GM23338 (cell line): ENCODE results near the gene PLCXD3. TPM values are rescaled to one million over a fixed set of nuclear protein-coding genes. Genes with fewer than 3 reads are reported as not detected.

Experiments
- ATAC-seq: fragments of 200-7000 bp; cut with Tn5 transposase; 3 replicates; pipeline ENCODE4 v1.9.1; 2020
- DNase-seq: peaks from one replicate; pipeline ENCODE4 v3.0.0-alpha.2; 2015; ENCODE audit warnings: low spot score
- H2AFZ ChIP-seq: fragments of 200-600 bp; sonication (generic); 2 replicates; pipeline ENCODE4 v1.8.0; 2016; ENCODE audit warnings: antibody characterized with exemption, mild to moderate bottlenecking, moderate library complexity
- H3F3A ChIP-seq: fragments of 200-600 bp; sonication (generic); replicated peaks from 2 replicates; pipeline ENCODE4 v1.8.0; 2017; ENCODE audit warnings: antibody characterized with exemption, mixed run types, low read depth
- H3K27ac ChIP-seq: fragments of 200-600 bp; sonication (generic); 2 replicates; pipeline ENCODE4 v1.6.1; 2016; ENCODE audit warnings: low read depth
- H3K27me3 ChIP-seq: fragments of 200-600 bp; sonication (generic); 2 replicates; pipeline ENCODE4 v1.8.0; 2016; ENCODE audit warnings: mild to moderate bottlenecking, mixed run types, moderate library complexity; ENCODE audit not compliant: insufficient read depth
- H3K36me3 ChIP-seq: fragments of 200-600 bp; sonication (generic); 2 replicates; pipeline ENCODE4 v1.8.0; 2016; ENCODE audit warnings: mild to moderate bottlenecking; ENCODE audit not compliant: insufficient read depth
- H3K4me1 ChIP-seq: fragments of 200-600 bp; sonication (generic); 2 replicates; pipeline ENCODE4 v1.8.0; 2016; ENCODE audit warnings: mild to moderate bottlenecking, moderate library complexity; ENCODE audit not compliant: insufficient read depth
- H3K4me2 ChIP-seq: fragments of 200-600 bp; sonication (generic); 2 replicates; pipeline ENCODE4 v1.7.1; 2017; ENCODE audit warnings: mixed run types
- H3K4me3 ChIP-seq: fragments of 200-600 bp; sonication (generic); 2 replicates; pipeline ENCODE4 v1.6.1; 2016; ENCODE audit warnings: mixed run types
- H3K79me2 ChIP-seq: fragments of 200-600 bp; sonication (generic); replicated peaks from 2 replicates; pipeline ENCODE4 v1.8.0; 2017; ENCODE audit warnings: mild to moderate bottlenecking; ENCODE audit not compliant: insufficient read depth
- H3K9me2 ChIP-seq: fragments of 200-600 bp; sonication (generic); 2 replicates; pipeline ENCODE4 v1.8.0; 2017; ENCODE audit not compliant: insufficient read depth
- H4K20me1 ChIP-seq: fragments of 200-600 bp; sonication (generic); replicated peaks from 2 replicates; pipeline ENCODE4 v1.8.0; 2017; ENCODE audit warnings: mild to moderate bottlenecking; ENCODE audit not compliant: insufficient read depth
- H3K27ac Mint-ChIP-seq: 2 replicates; pipeline ENCODE4 v1.8.0; 2020; ENCODE audit warnings: inconsistent platforms, mild to moderate bottlenecking, moderate library complexity, mixed read lengths
- H3K27me3 Mint-ChIP-seq: 3 replicates; pipeline ENCODE4 v1.8.0; 2022; ENCODE audit warnings: low read depth, mild to moderate bottlenecking, moderate library complexity, mixed read lengths, inconsistent platforms; ENCODE audit not compliant: insufficient read depth, poor library complexity
- H3K36me3 Mint-ChIP-seq: 3 replicates; pipeline ENCODE4 v1.8.0; 2021; ENCODE audit warnings: low read depth, mild to moderate bottlenecking, inconsistent platforms, moderate library complexity, mixed read lengths
- H3K4me1 Mint-ChIP-seq: 3 replicates; pipeline ENCODE4 v1.8.0; 2020; ENCODE audit warnings: mild to moderate bottlenecking, inconsistent platforms, mixed read lengths
- H3K4me3 Mint-ChIP-seq: 3 replicates; pipeline ENCODE4 v1.8.0; 2021; ENCODE audit warnings: moderate library complexity, mild to moderate bottlenecking, inconsistent platforms, mixed read lengths
- H3K9me3 Mint-ChIP-seq: 3 replicates; pipeline ENCODE4 v1.8.0; 2020; ENCODE audit warnings: moderate library complexity, mild to moderate bottlenecking, inconsistent platforms, mixed read lengths
- CREB1 ChIP-seq: fragments of 250-450 bp; sonication (Bioruptor Pico); IDR thresholded peaks from 2 replicates; pipeline ENCODE4 v1.5.0; 2020; ENCODE audit warnings: low read depth, mild to moderate bottlenecking, moderate library complexity
- ETS1 ChIP-seq: IDR thresholded peaks from 2 replicates; pipeline ENCODE4 v1.6.1; 2016; ENCODE audit warnings: antibody characterized with exemption
- EZH2 ChIP-seq: fragments of 200-600 bp; sonication (generic); IDR thresholded peaks from one replicate; pipeline ENCODE4 v1.8.0; 2017; ENCODE audit warnings: antibody characterized with exemption, mild to moderate bottlenecking, low read depth; ENCODE audit not compliant: unreplicated experiment
- EZH2phosphoT487 ChIP-seq: fragments of 200-600 bp; sonication (generic); IDR thresholded peaks from one replicate; pipeline ENCODE4 v1.8.1; 2018; ENCODE audit warnings: antibody characterized with exemption; ENCODE audit not compliant: unreplicated experiment
- NANOG ChIP-seq: IDR thresholded peaks from 2 replicates; pipeline ENCODE4 v1.6.1; 2016; ENCODE audit warnings: antibody characterized with exemption, borderline replicate concordance
- POLR2AphosphoS5 ChIP-seq: IDR thresholded peaks from 2 replicates; pipeline ENCODE4 v1.6.1; 2016; ENCODE audit warnings: antibody characterized with exemption, low read depth
- STAT1 ChIP-seq: IDR thresholded peaks from one replicate; pipeline ENCODE4 v1.6.1; 2016; ENCODE audit warnings: antibody characterized with exemption; ENCODE audit not compliant: unreplicated experiment
- ZNF114 ChIP-seq: fragments of 250-450 bp; sonication (Bioruptor Pico); IDR thresholded peaks from 2 replicates; pipeline ENCODE4 v1.5.0; 2020; ENCODE audit warnings: mild to moderate bottlenecking, moderate library complexity
- ZNF331 ChIP-seq: fragments of 250-450 bp; sonication (Bioruptor Pico); IDR thresholded peaks from 2 replicates; pipeline ENCODE4 v1.5.0; 2020; ENCODE audit warnings: low read depth, mild to moderate bottlenecking, moderate library complexity
- ZNF462 ChIP-seq: fragments of 250-450 bp; sonication (Bioruptor Pico); IDR thresholded peaks from 2 replicates; pipeline ENCODE4 v1.5.0; 2020; ENCODE audit warnings: mild to moderate bottlenecking, moderate library complexity
- polyA plus RNA-seq: library from polyadenylated mRNA; unstranded; fragments of >200 nt; fragmentation: Nextera tagmentation; extraction: Ambion mirVana; gene quantifications from 2 replicates; pipeline ENCODE4 v1.2.1, GENCODE V29; 2016
- total RNA-seq: library from RNA; depleted of rRNA; stranded (reverse); fragments of >200 nt; shearing (Covaris generic); gene quantifications from 2 replicates; pipeline ENCODE4 v1.2.3, GENCODE V29; 2014

Gene PLCXD3
- total and polyA plus RNA-seq, 2 experiments from 2014 or later, result 0.03 TPM

GRCh38 chr5:41532485-41532884 lies 22.1 kb upstream of the PLCXD3 start:
- Histone ChIP-seq H3K4me3 (no peak overlapping the region), H4K20me1 (no peaks in the 10 kb centered on the region), H2AFZ (no peak overlapping the region), H3F3A (no peaks in the 10 kb centered on the region), H3K36me3 (no peaks in the 10 kb centered on the region), H3K27me3 (no peaks in the 10 kb centered on the region), H3K27ac (no peak overlapping the region), H3K79me2 (no peaks in the 10 kb centered on the region), H3K9me2 (no peaks in the 10 kb centered on the region), H3K4me1 (no peaks in the 10 kb centered on the region), H3K4me2 (no peak overlapping the region)
- Mint-ChIP-seq H3K27ac (no peak overlapping the region), H3K27me3 (no peaks in the 10 kb centered on the region), H3K4me3 (no peak overlapping the region), H3K4me1 (no peaks in the 10 kb centered on the region), H3K9me3 (peaks cover 10% of the 10 kb centered on the region; the same call in 1 of the 3 replicates), H3K36me3 (no peaks in the 10 kb centered on the region; the same call in 2 of the 3 replicates)
- ATAC-seq (no peak), DNase-seq (no peak)
- TF ChIP-seq POLR2AphosphoS5, result no peak
- no peak for TF ChIP-seq ZNF331 (CRISPR knock-in tag)
- no peak for TF ChIP-seq ZNF462 (CRISPR knock-in tag)
- no peak for TF ChIP-seq EZH2
- no peak for TF ChIP-seq NANOG
- TF ChIP-seq CREB1 (CRISPR knock-in tag), result no peak
- TF ChIP-seq EZH2phosphoT487, result no peak
- no peak for TF ChIP-seq ZNF114 (CRISPR knock-in tag)
- no peak for TF ChIP-seq STAT1
- TF ChIP-seq ETS1, result no peak
